GM23338 (cell line): ENCODE data around the gene TP53.

ENCODE experiments used
- EZH2phosphoT487 ChIP-seq: fragments of 200-600 bp; sonication (generic); IDR thresholded peaks from one replicate; pipeline ENCODE4 v1.8.1; 2018; ENCODE audit warnings: antibody characterized with exemption; ENCODE audit not compliant: unreplicated experiment
- POLR2AphosphoS5 ChIP-seq: IDR thresholded peaks from 2 replicates; pipeline ENCODE4 v1.6.1; 2016; ENCODE audit warnings: antibody characterized with exemption, low read depth
- TF ChIP-seq, protein P1 (sequence below), 2 experiments: fragments of 200-600 bp in 1 of 2; sonication (generic) in 1 of 2; conservative IDR thresholded peaks; 2 replicates each; pipeline versions ENCODE4 v1.5.1 to v1.6.1; 2016 to 2017; ENCODE audit warnings: antibody characterized with exemption in 2 of 2, low read depth in 2 of 2, mild to moderate bottlenecking in 2 of 2, moderate library complexity in 1 of 2

DNA sequence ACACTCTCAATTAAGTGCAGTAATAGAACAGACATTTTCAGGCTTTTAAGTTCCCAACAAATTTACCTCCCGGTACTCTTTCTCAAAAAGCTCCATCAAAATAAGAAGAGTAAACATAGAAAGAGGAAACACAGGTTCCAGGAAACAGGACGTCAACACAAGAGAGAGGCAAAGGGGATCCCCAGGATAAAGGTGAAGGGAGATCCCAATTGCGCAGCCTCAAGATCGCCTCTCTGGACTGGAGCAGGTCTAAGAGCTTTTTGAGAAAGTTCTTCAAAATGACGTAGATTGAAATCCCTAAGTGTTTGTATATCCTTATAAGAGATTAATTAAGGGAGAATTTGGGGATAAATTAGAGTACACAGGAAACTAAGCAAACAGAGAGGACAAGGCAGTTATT is 68.7 kb downstream of the TP53 start:
- TF ChIP-seq POLR2AphosphoS5 (no peak), EZH2phosphoT487 (no peak)
- TF ChIP-seq, protein P1, sequence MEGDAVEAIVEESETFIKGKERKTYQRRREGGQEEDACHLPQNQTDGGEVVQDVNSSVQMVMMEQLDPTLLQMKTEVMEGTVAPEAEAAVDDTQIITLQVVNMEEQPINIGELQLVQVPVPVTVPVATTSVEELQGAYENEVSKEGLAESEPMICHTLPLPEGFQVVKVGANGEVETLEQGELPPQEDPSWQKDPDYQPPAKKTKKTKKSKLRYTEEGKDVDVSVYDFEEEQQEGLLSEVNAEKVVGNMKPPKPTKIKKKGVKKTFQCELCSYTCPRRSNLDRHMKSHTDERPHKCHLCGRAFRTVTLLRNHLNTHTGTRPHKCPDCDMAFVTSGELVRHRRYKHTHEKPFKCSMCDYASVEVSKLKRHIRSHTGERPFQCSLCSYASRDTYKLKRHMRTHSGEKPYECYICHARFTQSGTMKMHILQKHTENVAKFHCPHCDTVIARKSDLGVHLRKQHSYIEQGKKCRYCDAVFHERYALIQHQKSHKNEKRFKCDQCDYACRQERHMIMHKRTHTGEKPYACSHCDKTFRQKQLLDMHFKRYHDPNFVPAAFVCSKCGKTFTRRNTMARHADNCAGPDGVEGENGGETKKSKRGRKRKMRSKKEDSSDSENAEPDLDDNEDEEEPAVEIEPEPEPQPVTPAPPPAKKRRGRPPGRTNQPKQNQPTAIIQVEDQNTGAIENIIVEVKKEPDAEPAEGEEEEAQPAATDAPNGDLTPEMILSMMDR (conservative IDR thresholded peaks at IDR 0.05; ENCODE audit: low read depth in 2 of 2) = no peak
